AG08395 (cell line): ENCODE results near the gene BMPR1A.
A peak's percentile ranks its signal among the peaks of the same experiment; 100 is the strongest.
"Not testable (repeated sequence)": the region's sequence is repeated elsewhere in the genome, so short reads cannot be mapped to it uniquely, and the experiment has no call there.

Experiments
- DNase-seq: peaks from one replicate; pipeline ENCODE4 v3.0.0; 2012; ENCODE audit warnings: mixed read lengths, low spot score

The BMPR1A gene

DNA sequence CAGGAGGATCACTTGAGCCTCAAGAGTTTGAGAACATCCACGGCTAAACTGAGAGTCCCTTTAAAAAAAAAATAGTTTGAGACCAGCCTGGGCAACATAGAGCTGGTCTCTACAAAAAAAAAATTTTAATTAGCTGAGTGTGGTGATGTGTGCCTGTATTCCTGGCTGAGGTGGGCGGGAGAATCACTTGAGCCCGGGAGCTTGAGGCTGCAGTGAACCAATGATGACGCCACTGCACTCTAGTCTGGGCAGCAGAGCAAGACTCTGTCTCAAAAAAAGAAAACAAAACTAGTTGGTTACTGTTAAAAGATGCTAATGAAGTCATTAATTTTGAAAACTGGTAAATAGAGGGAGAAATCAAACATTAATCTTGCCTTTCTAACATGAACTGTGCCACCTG is 124.6 kb downstream of the BMPR1A start:
- no peak for DNase-seq

DNA sequence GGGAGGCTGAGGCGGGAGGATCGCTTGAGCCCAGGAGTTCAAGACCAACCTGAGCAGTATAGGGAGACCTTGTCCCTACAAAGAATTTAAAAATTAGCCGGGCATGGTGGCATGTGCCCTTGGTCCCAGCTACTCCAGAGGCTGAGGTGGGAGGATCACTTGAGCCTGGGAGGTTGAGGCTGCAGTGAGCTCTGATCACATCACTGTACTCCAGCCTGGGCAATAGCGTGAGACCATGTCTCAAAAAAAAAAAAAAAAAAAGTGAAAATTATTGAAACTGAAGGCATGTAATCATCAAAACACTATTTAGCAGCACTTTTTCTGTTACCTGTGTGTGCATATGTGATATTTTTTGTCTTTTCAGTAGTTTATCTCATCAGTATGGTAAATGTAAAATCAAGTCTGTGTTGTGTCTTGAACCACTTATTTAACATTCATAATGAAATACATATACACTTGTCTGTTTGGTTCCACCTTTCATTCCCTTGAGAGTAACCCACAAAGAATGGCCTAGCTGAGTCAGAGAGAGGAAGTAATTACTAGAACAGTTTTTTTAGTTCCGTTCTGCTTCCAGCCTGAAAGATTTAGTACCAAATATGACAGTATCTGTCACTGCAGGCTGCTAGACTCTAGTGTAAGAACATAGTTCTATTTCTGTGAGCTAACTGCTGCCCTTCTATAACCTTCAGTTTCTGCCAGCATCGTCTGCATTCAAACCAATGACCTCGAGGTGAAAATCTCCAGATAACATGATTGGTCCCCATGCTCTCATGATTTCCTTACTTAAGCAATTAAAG is 132.4 kb downstream of the BMPR1A start:
- DNase-seq = peak; percentile 50

DNA sequence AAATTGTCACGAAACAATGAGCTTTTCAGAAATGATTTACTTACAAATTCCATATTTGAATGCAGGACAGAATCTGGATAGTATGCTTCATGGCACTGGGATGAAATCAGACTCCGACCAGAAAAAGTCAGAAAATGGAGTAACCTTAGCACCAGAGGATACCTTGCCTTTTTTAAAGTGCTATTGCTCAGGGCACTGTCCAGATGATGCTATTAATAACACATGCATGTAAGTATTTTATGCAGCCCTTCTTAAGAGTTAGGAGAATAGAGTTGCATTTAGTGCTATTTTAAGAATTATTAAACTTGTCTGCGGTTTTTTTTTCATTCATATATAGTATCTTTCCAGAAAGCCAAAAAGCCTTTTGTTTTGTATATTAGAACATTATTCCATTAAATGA is 133.6 kb downstream of the BMPR1A start:
- no peak for DNase-seq

DNA sequence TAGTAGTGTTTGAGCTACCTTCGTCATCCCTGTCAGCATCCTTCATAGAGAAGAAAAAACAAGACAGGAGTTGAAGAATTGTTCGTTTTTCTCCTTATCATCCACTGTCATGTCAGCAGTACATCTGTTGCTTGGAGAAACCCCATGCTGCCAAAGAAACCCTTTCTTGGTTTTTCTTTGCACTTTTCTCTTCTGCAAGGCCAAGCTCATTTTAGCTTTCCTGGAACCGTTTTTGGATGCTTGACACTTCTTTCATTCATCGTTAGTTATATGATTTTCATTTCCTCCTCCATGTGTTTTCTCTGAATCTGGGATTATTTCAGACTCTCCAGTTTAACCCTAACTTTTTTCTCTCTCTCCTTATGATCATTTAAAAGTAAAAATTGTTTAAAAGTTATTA is 142.1 kb downstream of the BMPR1A start:
- no peak for DNase-seq

DNA sequence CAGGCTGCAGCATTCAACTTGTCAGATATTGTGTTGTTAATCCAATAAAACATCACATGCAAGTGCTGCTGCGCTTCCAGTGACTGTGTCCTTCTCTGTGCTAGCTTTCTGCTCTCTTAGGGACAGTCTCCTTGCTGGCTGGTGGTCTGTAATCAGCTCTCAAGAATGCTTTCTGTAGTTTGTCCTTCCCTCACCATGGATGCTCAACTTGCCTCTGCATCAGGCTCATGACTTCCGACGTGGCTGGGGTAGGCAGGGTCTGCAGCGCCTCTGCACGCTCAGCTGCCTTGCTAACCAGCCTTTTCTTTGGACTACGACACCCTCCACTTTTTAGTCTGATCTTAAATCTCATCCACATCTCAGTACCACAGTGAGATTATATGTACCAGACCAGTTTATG is 142.7 kb downstream of the BMPR1A start:
- no peak for DNase-seq

DNA sequence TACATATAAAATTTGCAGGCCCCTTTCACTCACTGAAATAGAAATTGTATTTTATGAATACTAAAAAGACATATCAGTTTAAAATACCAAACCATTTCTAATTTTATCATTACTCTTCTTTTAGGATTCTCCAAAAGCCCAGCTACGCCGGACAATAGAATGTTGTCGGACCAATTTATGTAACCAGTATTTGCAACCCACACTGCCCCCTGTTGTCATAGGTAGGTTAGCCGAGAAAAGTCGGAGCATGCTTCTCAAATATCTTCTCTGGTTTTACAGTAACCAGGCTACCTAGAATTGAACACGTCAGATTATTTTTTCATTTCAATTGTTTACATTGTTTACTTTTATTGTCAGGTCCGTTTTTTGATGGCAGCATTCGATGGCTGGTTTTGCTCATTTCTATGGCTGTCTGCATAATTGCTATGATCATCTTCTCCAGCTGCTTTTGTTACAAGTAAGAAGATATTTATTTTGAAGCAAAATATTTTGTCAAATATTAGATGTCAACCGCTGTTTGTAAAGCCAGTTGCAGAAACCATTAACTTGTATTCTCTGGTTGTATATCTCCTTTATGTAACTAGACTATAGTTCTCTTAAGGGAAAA is 143.4 kb downstream of the BMPR1A start:
- peak; percentile 64 for DNase-seq

DNA sequence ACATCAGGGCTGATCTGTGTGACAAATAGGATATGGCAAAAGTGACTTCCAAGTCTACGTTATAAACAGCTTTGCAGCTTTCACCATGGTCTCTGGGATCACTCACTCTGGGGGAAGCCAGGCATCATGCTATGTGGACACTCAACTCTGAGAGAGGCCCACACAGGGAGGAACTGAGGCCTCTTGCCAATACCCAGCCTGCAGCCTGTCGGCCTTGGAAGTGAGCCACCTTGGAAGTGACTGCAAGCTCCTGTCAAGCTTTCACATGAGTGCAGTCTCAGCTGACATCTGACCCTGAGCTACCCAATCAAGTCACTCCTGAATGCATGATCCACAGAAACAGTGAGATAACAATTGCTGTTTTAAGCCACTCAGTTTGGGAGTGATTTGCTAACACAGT is 144.5 kb downstream of the BMPR1A start:
- DNase-seq = peak; percentile 46

DNA sequence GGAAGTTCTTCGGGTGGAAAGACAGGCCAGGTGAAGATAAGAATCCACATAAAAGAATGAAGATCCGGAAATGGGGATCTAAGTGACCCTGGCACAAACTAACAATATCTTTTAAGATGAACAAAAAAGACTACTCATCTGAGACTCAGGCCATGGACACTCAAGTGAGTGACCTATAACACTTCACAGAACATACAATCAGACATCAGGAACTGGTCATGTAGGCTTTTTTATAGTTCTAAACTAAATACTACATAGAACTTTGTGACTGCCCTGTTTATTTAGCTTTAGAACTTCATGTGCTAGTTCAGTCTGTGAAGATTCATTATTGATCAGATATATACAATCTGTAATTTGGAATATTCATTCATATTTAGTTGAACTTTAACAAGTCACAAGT is 148.2 kb downstream of the BMPR1A start:
- no peak for DNase-seq

DNA sequence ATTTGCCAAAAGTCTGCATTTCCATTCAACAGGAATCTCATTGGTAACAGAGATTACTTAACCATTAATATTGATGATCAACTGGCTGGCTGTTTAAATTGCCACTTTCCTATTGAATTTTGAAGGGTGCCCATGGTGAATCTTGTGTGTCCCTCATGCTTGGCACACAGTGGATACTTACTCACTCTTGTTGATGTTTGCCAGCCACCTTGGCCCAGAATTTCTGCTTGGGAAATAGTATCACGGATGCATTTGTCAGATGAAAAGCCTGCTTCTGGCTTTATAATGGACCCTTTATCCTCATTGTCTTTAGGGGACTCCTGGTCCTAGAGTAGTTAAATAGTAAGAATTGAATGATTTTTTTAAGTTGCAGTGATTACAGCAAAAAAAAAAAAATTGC is 149.0 kb downstream of the BMPR1A start:
- DNase-seq = no peak

DNA sequence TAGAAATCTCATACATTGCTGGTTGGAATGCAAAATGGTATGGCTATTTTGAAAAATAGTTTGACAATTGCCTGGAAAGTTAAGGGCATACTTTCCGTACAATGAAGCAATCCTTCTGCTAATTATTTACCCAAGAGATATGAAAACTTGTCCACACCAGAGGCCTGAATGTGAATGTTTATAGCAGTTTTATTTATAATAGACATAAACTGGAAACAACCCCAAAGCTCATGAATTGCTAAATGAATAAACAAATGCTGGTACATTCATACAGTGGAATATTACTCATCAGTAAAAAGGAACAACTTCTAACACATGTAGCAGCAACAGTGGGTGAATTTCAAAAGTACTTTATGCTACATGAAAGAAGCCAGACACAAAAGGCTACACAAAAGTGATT is 158.3 kb downstream of the BMPR1A start:
- no peak for DNase-seq

DNA sequence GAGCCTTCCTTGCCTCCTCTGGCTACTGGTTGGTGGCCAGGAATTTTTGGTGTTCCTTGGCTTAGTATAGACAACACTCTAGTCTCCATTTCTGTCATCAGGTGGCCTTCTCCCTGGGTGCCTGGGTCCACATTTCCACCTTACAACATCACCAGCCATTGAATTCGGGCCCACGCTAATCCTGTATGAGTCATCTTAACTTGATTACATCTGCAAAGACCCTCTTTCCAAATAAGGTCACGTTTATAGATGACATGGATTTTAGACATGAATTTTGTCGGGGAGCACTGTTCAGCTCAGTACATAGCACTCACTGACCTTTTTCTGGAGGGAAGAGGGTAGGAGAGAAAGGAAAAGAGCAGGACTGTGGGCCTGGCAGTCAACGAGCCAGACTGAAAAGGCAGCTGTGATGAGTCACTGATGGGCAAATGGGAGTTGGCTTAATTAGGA is 161.6 kb downstream of the BMPR1A start:
- peak; percentile 23 for DNase-seq

DNA sequence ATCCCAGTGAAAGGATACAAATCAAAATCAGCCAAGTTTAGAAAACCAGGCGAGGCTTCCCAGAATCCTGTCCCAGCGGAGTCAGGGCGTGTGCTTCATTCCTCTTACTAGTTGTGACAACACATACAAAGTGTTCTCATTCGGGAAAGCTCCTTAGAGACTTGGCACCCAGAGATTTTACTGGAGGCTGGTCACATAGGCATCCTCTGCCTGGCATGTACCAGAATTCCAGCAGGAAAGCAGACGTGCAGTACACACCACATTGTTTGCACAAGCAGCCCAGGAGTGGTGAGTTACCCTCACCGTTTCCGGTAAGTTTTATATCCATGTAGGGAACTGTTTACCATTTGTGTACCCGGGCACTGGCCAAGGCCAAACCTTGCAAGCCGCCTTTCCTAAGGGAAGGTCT is 166.1 kb downstream of the BMPR1A start:
- no peak for DNase-seq

DNA sequence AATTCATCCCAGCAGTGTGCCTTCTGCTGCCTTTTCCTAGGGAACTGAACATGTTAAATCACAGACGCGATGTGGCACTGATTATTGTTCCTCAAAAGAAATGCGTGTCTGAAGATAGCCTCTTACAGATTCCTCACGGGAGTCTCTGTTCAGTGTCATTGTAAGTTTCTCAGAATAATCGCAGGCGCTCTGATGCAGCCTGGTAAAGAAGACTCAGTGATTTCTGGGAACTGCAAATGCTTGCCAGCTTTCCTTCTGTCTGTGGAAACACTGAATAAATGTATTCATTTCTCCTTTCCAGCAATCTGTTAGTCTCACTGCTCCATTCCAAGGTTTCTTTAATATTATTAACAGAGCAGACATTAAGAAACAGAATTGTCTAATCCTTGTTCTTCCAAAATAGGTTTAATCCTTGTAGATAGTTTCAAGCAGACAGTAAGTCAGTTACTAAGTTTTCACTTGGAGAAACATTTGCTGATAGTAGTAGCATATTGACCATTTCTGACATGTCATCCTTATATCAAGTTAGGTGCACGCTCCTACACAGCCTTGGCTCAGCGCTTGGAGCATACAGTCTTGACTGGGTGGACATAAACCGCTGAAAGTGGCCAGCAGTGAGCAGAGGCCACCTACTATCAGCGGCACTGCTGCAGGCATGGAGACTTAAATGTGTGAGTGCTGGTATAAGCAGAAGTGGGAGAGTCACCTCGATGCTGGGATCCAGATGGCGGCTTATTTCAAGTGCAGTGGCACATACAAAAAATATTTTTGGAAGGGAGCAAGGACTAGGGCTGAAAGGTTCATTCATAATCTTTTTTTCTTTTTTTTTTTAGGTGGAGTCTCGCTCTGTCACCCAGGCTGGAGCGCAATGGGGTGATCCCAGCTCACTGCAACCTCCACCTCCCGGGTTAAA is 173.3 kb downstream of the BMPR1A start:
- no peak for DNase-seq

DNA sequence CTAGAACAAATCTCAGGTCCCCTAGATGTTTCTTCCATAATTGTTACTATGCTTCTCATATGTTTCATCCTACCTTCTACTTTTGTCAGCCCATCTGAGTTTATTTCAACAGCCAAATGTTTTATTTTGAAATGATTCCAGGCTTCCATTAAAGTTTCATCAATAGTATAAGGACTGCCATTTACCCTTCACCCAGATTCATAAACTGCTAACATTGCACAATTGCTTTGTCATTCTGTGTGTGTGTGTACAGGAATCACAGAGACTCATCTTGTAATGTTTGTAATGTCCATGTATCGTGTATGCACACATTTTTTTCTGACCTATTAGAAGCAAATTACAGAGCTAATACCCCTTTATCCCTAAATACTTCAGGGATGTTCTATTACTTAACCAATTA is 175.5 kb downstream of the BMPR1A start:
- peak; percentile 25 for DNase-seq

DNA sequence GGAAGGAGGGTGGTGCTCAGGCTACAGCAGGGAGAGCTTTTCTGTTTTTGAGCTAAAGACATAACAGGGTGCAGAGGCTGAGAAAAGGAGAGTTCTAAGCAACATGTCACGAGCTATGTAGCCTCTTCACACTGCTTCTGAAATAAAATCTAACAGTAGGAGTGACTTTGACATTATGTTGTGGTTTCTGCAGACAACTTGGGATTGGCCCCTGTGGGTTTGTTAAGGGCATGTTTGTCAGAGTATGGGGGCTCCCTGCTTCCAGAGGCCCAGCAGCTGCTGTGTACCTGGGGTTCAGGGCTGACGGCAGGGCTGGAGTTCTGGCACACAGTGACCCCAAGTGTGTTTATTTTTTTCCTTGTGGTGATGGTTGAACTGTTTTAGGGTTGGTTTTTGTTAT is 176.3 kb downstream of the BMPR1A start:
- no peak for DNase-seq

DNA sequence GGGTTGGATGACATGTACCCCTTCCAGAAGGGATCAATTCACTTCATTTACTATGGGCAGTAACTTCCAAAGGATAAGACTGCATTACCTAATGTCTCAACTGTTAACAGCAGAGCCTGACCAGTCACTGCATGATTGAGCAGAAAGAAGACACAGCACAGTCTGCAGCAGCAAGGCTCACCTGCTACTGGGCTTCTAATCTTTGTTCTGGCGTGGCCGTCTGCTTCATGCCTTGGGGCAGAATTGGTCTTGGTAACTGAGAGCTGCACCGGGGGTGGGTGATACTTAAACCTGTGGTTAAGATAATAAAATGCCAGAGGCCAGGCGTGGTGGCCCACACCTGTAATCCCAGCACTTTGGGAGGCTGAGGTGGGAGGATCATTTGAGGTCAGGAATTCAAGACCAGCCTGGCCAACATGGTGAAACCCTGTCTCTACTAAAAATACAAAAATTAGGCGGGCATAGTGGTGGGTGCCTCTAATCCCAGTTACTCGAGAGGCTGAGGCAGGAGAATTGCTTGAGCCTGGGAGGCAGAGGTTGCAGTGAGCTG is 177.8 kb downstream of the BMPR1A start:
- not testable (repeated sequence) for DNase-seq

DNA sequence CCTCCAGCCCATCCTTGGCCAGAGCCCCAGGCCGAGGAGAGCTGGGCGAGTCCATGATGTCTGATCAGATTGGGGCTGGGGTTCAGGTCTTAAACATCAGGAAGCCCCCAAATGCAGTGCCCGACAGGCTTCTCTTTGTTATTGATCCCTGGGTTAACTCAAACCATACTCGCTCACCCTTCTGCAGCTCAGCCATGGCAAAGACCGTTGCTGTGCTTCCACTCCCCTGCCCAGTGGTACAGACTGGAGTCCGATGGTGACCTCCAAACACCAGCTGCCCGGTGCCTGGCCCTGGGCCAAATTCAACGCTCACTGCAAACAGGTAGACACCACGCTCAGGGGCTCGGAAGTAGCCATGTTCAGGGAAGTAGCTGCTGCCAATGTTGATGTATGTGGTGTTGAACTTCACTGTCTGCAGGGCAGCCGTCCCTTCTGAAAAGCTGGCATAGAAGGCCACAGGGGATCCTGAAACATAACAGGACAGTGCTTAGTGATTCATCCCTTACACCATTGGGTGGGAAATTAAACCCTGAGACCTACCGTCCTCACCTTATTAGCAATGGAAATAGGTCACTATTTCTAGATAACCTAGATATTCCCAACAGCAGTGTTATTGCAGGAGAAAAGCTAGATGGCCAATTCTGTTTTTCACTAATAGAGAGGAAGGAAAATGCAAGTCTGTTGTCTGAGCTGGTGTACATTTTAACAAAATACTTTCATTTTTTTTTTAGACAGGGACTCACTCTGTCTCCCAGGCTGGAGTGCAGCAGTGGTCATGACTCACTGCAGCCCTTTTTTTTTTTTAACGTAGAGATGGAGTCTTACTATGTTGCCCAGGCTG is 180.5 kb downstream of the BMPR1A start:
- peak; percentile 33 for DNase-seq

DNA sequence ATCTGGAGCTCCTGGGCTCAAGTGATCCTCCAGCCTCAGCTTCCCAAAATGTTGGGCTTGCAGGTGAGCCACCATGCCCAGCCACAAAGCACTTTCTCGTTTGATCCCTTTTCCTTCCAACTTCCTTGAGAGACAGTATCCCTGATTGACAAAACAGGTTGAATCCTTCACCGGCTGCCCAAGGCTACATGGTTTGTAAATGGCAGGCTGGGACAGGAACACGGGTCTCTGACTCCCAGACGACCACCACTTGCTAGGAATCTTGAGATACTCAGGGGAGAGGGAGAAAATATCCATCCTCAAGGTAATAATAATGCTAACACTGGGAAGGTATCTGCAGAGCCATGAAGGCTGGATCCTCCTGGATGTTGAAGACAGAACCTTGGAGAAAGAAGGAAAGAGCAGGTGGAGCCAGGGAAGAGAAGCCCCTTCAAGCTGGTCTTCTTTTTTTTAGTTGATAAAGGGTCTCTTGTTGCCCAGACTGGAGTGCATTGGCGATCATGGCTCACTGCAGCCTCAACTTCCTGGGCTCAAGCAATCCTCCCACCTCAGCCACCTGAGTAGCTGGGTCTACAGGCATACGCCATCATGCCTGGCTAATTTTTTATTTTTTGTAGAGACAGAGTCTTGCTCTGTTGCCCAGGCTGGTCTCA is 181.2 kb downstream of the BMPR1A start:
- no peak for DNase-seq

DNA sequence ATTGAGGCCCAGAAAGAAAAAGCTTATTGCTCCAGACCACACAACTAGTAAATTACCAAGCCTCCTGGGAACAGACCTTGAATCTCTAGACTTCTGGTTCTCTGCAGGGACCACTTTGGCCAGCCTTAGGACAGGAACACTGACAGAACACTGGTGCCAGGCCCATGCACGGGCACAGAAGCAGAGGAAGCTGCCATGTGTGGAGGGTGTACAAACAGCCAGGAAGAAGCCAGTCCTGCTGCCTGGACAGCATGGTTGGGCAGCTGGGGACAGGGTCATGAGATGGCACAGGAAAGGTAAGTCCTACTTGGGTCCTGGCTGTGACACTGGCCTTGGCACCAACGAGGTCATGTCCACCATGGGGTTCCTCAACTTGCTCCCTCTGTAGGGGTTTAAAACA is 181.8 kb downstream of the BMPR1A start:
- DNase-seq = no peak

DNA sequence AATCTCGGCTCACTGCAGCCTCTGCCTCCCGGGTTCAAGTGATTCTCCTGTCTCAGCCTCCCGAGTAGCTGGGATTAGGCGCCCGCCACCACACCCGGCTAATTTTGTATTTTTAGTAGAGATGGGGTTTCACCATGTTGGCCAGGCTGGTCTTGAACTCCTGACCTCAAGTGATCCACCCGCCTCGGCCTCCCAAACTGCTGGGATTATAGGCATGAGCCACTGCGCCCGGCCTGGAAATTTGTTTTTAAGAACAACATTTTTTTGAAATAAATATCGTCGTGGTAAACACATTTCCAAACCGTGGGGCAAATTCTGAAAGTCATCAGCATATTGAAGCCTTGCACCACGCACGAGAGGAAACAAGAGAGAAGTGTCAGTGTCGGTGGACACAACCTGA is 183.7 kb downstream of the BMPR1A start:
- not testable (repeated sequence) for DNase-seq

DNA sequence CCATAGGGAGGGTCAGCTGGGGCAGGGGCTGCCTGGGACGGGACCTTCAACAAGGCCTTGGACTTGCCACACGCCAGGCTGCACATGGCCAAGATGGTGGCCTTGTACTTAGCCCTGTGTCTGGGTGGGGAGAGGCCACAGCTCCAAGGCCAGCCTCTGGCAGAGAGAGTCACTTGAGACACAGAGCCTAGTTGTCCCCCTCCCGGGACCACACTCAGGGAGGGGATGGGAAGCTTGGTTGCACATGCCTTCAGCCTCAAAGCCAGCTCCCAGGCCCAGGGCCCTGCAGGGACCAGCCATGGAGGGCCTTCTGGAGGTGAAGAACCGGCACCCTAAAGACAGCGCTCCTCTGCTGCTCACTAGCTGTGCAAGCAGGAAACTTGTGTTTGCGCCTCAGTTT is 184.3 kb downstream of the BMPR1A start:
- no peak for DNase-seq
